T47D (cell line): ENCODE measurements around the gene SORBS1.

Experiments
- DNase-seq, 2 experiments: peaks; one replicate each; pipeline versions ENCODE4 v3.0.0 to v3.0.0-alpha.2; 2011 to 2012; ENCODE audit warnings: low read depth in 1 of 2, low spot score in 1 of 2
- JUND ChIP-seq: IDR thresholded peaks from 2 replicates; pipeline ENCODE4 v1.6.1; 2012; ENCODE audit warnings: low read depth
- in situ Hi-C: cut with HindIII; loops from 2 replicates; pipeline ENCODE4 v1.10.0; 2016; ENCODE audit warnings: low sequenced_read_pairs, low pct_unique_long_range_greater_than_20kb

The SORBS1 gene

DNA sequence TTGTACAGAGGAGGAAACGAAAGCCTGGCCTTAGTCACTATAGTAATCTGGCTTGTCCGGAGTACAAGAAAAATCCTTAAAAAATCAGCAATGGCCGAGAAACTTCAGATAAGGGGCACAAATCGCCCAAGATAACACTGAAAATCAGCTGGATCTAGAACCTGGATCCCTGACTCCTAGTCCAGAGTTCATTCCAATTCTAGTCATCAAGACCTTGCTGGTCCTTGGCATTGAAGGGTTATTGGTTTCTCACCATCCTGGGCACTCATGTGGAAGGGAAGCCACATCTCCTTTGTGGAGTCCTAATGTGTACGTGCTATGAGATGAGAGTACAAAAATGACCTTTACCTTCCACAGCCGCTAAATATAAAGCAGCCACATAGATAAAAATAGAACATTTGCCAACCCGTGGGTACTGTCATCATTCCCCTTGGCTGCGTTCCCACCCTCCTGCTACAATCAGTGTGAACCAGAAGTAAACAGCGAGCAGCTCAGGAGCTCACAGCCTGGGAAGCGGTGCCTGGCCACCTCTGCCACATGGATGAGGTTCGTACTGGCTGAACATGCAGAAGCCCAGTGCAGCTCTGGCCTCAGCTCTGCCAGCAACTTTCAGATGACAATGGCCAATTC, 154.4 kb downstream of the SORBS1 start:
- DNase-seq = no peak
- TF ChIP-seq JUND = no peak
- in situ Hi-C loops = no loop called here

DNA sequence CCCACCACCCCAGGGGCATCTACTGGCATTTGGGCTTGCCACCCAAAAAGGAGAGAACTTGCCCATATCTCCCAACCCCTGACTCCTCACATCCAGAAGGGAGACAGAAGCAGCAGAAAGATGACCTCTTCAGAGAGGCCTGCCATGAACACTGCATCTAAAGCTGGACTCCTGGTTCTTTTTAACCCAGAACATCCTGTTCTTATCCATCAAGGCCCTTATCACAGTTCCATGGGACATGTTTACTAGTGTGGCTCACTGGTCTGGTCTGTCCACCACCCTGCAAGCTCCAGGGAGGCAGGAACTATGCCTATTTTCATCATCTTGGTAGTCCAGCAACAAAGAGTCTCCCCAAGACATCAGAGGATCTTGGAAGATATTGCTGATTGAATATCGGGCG, 155.5 kb downstream of the SORBS1 start:
- in situ Hi-C loops = no loop called here
- DNase-seq = no peak
- TF ChIP-seq JUND = no peak

DNA sequence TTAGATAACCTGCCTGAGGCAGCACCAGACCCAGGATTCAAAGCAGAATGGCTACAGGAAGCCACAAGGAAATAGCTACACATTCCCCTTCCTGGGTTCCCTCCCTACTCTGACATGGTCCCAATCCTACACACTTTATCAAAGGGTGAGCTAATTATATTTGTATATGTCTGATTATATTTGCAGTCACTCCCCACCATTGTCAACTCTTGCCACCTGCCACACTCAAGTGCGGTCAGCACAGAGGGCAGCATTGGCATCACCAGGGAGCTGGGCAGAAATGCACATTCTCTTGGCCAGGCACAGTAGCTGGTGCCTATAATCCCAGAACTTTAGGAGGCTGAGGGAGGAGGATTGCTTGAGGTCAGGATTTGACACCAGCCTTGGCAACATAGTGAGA, 156.3 kb downstream of the SORBS1 start:
- in situ Hi-C loops = no loop called here
- TF ChIP-seq JUND = no peak
- no peak for DNase-seq

DNA sequence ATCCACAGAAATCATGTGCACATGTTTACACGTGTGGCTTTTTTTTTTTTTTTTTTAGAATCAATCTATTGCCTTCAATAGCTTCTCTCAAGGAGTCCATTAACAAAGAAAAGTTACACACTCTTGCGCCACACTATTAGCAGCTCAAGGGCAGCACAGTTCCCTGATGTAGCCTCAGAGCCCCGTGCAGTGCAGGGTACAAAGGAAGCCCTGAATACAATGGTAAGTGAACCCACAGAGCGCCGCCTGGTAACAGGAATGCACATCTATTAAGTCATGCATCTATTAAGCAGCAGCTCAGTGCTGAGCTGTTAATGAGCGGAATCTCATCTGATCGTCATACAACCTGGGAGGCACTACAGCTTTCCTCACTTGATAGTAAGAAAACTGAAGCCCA, 156.7 kb downstream of the SORBS1 start:
- TF ChIP-seq JUND = no peak
- in situ Hi-C loops = no loop called here
- no peak for DNase-seq

DNA sequence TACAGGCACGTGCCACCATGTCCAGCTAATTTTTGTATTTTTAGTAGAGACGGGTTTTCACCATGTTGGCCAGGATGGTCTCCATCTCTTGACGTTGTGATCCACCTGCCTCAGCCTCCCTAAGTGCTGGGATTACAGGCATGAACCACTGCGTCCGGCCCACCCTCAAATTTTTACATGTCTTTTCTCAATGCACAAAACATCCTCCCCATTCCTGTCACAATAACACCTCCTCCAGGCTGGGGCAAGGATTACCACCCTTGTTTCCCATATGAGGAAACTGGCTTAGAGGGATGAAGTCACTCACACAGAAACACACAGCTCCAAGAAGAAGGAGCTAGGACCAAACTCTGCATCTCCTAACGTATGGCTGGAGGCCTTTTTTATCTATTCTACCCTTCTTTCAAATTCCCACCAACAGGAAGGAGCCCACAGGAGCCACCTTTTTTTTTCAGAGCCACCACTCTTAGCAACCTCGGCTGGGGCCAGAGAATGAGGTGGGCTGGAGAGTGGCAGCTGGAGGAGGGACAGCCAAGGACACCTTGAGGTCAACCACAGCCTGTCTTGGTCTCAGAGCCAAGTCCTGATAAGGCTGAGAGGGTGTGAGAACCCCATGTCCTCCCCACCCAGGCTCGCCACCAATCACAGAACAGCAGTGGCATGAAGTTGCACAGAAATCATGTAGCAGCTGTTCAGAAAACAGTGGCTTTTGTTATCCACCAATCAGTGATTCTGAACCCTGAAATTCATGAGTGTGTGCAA, 157.3 kb downstream of the SORBS1 start:
- in situ Hi-C loops = no loop called here
- DNase-seq = no peak
- no peak for TF ChIP-seq JUND

DNA sequence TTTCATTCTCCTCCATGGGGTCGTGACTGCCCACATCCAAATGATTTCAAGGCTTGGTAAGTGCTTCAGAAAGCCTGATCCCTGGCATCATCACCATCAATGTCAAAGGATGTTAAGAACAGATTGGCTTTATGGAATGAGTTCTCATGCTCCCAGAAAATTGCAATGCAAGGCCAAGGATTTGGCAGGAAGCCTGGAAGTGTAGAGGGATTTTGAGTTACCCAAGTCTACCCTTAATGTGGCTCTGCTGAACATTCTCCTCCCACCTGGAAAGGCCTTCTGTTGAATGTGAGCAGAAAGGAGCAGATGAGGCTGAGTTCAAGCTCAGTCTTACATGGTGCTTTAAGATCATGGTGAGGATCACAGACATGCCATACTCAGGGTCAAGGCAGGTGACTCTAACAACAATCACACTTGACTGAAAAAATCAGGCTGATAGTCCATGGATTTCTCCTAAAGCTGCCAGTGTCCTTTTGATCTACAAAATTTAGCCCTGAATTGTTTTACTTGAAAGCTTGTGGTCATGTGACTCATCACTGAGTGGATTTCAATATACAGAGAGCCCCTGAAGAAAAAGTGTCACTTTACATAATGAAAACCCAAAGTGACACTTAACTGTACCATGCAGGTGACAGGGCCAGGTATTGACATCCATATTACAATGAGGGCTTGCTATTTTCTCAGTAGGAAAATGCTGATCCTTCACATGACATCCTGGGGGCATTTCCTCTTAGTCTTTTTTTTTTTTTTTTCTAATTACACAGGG, 159.3 kb downstream of the SORBS1 start:
- in situ Hi-C loops = no loop called here
- TF ChIP-seq JUND = no peak
- no peak for DNase-seq

DNA sequence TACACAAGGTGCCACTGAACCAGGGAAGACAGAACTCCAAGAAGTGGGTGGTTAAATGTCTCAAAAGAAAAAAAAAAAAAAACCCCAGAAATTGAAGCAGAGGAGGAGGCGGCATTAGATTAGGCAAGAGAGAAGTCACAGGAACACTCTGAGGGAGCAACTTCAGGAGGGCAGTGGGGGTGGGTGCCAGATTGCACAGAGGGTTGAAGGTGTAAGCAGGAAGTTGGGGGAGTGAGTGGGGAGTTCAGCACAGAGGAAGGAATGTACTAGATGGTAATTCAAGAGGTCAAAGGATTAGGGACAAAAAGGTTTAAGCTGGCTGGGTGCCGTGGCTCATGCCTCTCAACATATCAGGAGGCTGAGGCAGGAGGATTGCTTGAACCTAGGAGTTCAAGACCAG, 160.4 kb downstream of the SORBS1 start:
- no peak for DNase-seq
- no peak for TF ChIP-seq JUND
- in situ Hi-C loops = no loop called here

DNA sequence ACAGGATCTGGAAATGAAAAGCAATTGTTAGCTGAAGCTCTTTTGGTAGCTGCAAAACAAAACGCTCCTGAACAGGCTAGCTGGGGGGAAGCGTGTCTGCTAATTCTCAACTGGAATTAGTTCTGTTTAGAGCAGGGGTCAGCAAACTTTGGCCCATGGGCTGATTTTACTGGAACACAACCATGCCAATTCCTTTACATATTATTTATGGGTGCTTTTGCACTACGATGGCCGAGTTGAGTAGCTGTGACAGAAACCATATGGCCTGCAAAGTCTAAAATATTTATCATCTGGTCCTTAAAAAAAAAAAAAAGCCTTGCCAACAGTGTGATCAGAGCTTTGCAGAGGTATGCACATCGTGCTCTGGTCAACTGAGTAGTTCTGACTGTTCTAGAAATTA, 162.0 kb downstream of the SORBS1 start:
- in situ Hi-C loops = no loop called here
- TF ChIP-seq JUND = no peak
- no peak for DNase-seq

DNA sequence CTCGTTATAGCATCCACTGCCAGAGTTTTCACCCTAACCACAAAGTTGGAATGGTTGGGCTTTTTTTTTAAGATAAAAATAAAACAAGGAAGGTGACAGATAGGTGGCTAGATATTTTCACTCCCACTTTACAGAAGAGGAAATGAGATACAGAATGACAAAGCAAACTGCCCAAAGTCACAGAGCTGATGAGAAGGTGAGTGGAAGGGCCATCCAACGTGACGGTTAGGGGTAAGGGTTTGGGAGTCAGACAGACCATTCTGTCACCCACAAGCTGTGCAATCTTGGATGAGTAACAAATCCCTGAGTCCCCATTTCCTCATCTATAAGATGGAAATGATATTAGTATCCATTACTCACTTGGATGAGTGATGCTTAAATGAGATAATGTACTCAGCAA, 163.4 kb downstream of the SORBS1 start:
- TF ChIP-seq JUND = no peak
- no peak for DNase-seq
- in situ Hi-C loops = no loop called here

DNA sequence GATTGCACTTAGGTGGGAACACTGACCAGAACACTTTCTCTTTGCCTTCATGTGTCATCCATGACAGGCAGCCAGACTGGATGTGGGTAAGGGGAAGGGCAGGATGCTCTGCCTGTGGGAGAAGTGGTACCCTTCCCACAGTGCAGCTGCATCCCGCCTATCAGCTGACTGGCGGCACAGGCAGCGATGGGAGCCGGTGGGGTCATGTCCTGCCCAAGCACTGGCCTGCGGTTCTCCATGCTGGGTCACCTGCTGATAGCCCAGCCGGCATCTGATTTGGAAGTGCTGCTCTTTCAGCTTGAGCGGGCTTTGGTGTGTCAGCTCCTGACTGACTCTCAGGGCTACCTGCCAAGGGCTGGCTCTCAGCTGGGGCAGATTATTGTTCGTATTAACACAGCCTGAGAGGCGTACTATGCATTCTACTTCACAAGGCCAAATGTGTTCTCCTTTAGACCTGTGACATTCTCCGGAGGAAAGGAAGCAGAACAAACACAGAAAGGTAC, 165.2 kb downstream of the SORBS1 start:
- DNase-seq = no peak
- in situ Hi-C loops = no loop called here
- TF ChIP-seq JUND = no peak

DNA sequence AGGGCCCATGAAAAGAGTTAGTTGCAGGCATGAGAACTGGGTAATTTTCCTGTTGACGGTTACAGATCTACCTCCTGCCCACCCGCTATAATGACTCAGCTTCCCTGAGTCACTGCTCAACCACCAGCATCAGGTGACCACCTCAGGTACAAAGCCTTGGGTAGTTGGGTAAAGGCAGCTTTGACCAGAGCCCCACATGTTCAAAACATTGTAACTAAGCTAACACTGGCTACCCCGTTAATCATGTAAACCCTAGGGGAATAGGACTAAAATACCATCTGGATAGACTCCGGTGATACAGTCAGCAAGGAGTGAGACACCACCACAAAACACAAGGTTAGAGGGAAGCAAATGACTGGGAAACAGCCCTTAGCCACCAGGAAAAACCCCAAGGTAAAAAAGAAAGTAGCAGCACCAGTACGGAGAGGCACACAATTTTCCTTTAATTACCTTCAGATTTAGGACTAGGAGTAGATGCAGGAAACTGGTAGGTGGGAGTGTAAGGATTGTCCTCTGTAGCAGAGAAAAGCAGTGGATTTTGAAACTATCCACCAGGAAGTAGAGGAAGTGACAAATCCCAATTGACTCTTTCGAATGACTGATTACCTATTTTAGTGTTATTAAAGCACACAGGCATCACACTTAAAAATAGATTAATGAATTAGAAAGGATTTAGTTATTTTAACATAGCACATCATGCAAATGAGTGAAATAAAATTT, 166.8 kb downstream of the SORBS1 start:
- DNase-seq = no peak
- no peak for TF ChIP-seq JUND
- in situ Hi-C loops = no loop called here

DNA sequence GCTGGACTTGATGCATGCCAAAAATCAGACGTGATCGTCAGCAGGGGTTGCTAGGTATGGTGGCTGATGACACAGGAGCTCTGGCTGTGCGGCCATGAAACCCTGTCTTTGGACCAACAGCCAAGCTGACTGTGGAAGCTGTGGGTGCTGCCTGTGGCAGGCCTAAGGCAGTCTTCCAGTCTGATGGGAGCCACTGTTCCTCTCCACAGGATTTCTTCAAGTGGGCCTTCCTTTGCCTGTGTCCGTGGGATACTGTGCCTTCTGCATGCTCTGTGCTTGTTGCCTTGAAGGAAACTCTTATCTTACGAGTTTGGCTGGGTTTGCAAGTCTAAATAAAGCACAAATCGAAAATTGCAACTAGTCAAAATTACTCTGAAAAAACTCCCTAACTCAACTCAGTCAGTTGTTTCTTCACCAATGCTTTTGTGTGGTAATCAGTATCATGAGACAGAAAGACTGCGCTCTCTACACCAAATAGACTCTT, 168.4 kb downstream of the SORBS1 start:
- TF ChIP-seq JUND = no peak
- in situ Hi-C loops = no loop called here
- no peak for DNase-seq
